SH-SY5Y (cell line): ENCODE measurements around the gene TTL.

ENCODE experiments used
- GATA2 ChIP-seq: IDR thresholded peaks from 2 replicates; pipeline ENCODE4 v1.6.1; 2011; ENCODE audit warnings: mild to moderate bottlenecking, low read depth, low read length
- GATA3 ChIP-seq: IDR thresholded peaks from 2 replicates; pipeline ENCODE4 v1.6.1; 2011; ENCODE audit warnings: low read depth, mild to moderate bottlenecking, low read length, moderate library complexity

Gene TTL

DNA sequence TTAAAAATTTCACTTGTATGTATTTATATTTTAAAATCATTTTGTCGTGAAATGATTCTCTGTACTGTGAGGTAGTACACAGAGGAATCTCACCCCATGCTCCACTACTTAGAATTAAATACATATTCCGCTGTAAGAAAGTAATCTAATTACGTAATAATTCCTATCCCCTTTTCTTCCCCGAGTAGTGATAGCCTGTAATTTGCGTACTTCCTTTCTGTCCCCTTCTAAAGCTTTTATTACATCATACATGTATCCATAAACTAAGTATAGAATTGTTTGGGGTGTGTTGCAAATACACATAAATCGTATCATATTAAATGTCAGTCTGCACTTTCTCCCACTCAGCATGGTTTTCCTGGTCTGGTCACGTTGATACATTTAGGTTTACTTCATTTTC, 90.0 kb downstream of the TTL start:
- TF ChIP-seq GATA3 (no peak), GATA2 (no peak)

DNA sequence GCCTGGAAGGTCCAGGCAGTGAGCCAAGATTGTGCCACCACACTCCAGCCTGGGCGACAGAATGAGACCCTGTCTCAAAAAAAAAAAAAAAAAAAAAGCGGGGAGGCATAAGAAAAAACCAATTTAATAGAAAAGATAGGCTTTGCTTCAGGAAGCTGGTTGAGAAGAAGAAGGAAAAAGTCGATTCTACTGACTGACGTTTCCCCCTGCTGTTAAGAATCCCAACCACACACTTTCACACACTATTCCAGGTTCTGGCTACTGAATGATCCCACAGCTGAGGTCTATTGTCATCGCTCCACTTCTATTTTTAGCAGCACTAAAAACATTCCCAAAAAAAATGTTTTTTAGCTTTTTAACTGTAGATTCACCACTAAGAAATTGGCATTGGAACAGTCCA, 95.8 kb downstream of the TTL start:
- TF ChIP-seq GATA2 (no peak), GATA3 (no peak)

DNA sequence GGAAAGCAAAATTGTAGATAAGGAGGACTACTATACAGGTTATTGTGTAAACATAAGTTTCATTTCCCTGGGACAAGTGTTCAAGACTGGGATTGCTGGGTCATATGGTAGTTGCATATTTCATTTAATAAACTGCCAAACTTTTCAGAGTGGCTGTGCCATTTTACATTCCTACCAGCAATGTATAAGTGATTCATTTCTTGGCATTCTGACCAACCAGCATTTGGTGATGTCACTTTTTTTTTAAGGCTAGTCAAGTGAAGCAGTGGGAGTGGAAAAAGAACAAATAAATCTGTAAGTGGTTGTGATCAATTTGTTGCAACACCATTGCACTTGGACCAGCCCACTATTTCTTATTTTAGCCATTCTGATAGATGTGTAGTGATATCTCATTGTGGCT, 97.3 kb downstream of the TTL start:
- no peak for TF ChIP-seq GATA3
- no peak for TF ChIP-seq GATA2

DNA sequence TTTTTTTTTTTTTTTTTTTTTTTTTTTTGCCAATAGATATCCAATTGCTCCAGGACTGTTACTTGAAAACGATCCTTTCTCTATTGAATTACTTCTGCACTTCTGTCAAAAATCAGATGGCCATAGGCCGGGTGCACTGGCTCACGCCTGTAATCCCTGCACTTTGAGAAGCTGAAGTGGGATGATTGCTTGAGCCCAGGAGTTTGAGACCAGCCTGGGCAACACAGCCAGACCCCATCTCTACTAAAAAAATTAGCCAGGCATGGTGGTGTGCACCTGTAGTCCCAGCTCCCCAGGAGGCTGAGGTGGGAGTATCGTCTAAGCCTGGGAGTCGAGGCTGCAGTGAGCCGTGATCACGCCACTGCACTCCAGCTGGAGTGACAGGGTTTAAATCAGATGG, 98.1 kb downstream of the TTL start:
- no peak for TF ChIP-seq GATA3
- no peak for TF ChIP-seq GATA2

DNA sequence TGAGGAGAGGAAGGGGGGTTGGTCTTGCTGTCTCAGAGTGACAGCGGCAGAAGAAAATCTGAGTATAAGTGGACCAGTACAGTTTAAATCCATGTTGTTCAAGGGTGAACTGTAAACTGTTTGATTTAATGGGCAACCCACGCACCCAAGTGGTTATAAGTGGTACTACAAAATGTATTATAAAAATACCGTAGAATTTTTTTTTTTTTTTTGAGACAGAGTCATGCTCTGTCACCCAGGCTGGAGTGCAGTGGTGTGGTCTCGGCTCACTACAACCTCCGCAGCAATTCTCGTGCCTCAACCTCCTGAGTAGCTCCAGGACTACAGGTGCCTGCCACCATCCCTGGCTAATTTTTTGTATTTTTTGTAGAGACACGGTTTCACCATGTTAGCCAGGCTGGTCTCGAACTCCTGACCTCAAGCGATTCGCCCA, 100.4 kb downstream of the TTL start:
- TF ChIP-seq GATA2 = no peak
- no peak for TF ChIP-seq GATA3

DNA sequence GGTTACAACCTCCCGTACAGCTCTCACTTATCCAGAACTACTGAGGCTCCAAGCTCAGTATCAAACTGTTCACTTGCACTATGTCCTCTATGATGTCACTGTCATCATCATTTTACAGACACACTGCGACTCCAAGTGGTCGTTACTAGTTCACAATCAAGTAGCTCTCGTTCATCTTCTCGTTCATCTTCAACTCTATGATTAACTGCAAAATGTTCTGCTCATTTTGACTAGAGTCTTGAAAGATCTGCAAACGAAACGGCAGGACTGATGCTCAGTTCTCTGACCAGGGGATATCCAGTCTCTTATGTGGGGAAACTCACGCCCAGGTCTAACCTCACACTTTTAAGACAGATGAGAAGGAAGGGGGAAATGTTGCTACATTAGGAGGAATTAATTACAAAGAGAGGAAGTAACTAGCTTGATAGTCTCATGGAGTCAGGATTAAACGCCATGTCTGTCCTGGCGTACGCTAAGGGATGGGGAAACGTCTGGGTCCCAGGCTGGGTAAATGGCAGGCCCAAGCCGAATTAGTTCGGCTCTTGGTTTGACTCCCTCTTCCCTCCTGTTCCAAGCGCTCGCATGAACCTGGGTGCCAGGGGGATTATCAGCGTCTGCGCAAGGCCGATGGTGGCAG, 101.7 kb downstream of the TTL start:
- no peak for TF ChIP-seq GATA3

DNA sequence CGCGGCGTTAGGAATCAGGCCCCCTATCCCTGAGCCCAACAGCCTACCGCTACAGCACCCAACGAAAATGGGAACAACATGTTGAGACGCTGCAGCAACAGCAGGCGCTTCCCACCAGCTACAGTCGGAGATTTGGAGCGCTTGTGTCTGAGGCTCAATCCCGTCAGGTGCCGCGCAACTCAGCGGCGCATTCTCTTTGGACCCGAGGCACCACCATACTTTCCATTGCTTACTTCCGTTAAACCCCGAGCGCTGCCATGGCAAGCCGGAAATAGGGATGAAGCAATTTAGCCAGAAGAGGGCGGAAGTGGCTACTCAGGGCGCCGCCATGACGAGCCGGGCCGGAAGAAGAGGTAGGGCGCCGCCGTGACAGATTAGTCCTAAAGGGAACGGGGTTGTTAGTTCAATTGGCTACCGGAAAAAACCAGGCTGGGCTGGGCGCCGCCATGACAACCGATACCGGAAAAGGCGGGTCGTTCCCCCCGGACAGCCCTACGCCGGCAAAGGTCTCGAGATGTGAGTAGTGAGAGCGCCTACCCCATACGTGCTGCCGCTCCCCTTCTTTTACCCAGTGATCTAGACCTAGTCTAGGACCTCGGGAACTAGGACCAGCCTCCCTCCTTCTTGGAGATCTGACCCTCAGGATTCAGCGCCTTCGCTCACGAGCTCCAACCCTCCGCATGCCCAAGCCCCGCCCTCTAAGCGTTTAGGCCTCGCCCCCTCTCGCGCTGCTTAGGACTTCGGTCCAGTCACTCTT, 102.4 kb downstream of the TTL start, which contains the start of gene CHCHD5:
TSS of gene CHCHD5 (plus strand) at position 476 of the 757 bp plus-strand sequence. CDS start at position 515, 39 bp downstream.
- no peak for TF ChIP-seq GATA2
- no peak for TF ChIP-seq GATA3

DNA sequence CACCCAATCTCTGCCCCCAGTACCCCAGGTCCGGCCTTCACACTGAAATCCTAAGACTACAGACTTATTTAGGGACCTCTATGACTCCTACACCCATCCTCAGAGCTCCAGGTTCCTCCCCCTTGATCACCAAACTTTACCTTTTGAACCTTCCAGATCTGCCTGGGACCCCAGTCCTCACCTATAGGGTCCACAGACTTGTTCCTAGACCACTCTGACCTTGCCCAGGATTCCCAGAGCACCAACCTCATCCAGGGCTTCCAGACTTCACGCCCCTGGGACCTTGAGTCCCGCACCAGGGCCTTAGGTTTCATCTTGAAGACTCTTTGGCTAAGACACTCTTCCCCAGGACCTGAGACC, 102.9 kb downstream of the TTL start:
- TF ChIP-seq GATA3 (no peak), GATA2 (no peak)

DNA sequence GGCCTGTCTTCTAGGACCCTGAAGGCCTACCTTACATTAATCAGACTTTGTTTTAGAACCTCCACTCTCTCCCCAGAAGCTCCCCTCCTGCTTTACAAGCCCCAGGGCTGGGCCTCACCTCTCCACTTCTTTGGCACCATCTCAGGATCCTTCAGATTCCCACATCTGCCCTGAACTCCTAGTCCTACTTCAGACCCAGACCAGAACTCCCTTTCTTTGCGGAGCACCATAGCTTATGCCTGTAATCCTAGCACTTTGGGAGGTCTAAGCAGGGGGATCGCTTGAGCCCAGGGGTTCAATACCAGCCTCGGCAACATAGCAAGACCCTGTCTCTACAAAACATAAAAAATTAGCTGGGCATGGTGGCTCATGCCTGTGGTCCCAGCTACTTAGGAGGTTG, 103.4 kb downstream of the TTL start:
- TF ChIP-seq GATA2 (no peak), GATA3 (no peak)

DNA sequence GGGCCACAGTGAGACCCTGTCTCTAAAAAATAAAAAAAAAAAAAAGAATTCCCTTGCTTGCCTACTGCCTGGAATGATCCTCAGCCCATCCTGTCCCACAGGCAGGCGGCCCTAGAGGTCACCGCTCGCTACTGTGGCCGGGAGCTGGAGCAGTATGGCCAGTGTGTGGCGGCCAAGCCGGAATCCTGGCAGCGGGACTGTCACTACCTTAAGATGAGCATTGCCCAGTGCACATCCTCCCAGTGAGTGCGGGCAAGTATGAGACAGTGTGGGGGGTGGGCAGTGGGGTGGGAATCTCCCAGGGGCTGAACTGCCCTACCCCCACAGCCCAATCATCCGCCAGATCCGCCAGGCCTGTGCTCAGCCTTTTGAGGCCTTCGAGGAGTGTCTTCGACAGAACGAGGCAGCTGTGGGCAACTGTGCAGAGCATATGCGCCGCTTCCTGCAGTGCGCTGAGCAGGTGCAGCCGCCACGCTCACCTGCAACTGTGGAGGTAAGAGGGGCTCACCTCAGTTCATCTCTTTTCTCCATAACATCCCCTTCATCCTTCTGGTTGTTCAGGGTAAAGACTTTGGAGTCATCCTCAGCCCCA, 104.0 kb downstream of the TTL start:
- TF ChIP-seq GATA2 = no peak
- TF ChIP-seq GATA3 = no peak

DNA sequence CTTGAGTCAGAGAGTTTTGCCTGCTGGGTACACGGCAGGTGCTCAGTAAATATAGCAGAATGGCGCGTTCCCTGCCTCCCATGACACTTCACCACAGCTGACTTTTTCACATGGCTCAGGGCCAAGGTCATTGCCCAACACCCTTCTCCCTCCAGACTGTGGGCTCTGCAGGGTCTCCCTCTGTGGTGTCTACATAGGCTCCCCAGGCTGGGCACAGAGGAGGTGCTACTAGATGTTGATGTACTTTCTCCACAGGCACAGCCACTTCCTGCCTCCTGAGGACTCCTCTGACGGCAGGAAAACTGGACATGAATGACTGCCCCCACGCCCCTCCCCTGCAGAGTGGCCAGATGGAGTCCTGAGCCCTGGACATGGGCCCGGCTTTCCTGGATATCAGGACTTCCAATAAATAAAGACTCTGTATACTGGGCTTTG, 106.7 kb downstream of the TTL start:
- TF ChIP-seq GATA2 (no peak), GATA3 (no peak)
